Lower leg skin (tissue), 4 donors: ENCODE results near the gene SMIM33. TPM values are rescaled to one million over a fixed set of nuclear protein-coding genes. Genes with fewer than 3 reads are reported as not detected.
"Not testable (repeated sequence)": the region's sequence is repeated elsewhere in the genome, so short reads cannot be mapped to it uniquely, and the experiment has no call there.

Experiments used
- DNase-seq, 2 donors: peaks; one replicate each; pipeline ENCODE4 v3.0.0-alpha.2; 2019; ENCODE audit warnings: low spot score in 2 of 2
- H3K4me3 ChIP-seq: fragments of 200-600 bp; sonication (generic); 2 replicates; pipeline ENCODE4 v1.5.1; 2017; ENCODE audit warnings: mild to moderate bottlenecking, low read depth; ENCODE audit not compliant: poor library complexity, severe bottlenecking
- CTCF ChIP-seq, 3 donors: fragments of 450-650 bp; IDR thresholded peaks; one replicate each; pipeline ENCODE4 v1.5.1; 2016; ENCODE audit warnings: antibody characterized with exemption in 3 of 3, mild to moderate bottlenecking in 3 of 3, moderate library complexity in 2 of 3
- POLR2A ChIP-seq, 2 donors: fragments of 450-650 bp; IDR thresholded peaks; one replicate each; pipeline ENCODE4 v1.6.1; 2016 to 2017; ENCODE audit warnings: antibody characterized with exemption in 2 of 2, mild to moderate bottlenecking in 1 of 2, moderate library complexity in 1 of 2
- WGBS, 2 donors: methylation state at CpG; one replicate each; pipeline ENCODE4 v1.1.5; 2018; 5-methylcytosine and 5-hydroxymethylcytosine counted together
- intact Hi-C: fragments of 100-400 bp; cut with DNase I; formaldehyde crosslinking; loops from one replicate; pipeline ENCODE4 v1.15.0; 2023; ENCODE audit warnings: low total_unique reads
- total RNA-seq, 4 donors: library from RNA; depleted of rRNA; stranded (reverse); fragments of >200 nt; gene quantifications; one replicate each; pipeline ENCODE4 v1.1.0, GENCODE V29; 2016

The SMIM33 gene
- total RNA-seq, 4 donors from 2014 or later, result not detected

GRCh38 chr5:139472386-139473030, 1.7 kb downstream of the SMIM33 start:
- WGBS, 2 donors, result 85 to 86% methylated on average over 13 to 15 of the region's 15 CpGs
- intact Hi-C loops, result no loop called here
- no peak for TF ChIP-seq CTCF (IDR thresholded peaks at IDR 0.05)
- no peak for DNase-seq
- no peak overlapping the region for H3K4me3 ChIP-seq

- DNase-seq, result no peak
- intact Hi-C loops, result no loop called here
- no peak for TF ChIP-seq POLR2A (IDR thresholded peaks at IDR 0.05)
- no peak for TF ChIP-seq CTCF (IDR thresholded peaks at IDR 0.05)
- H3K4me3 ChIP-seq, result no peak overlapping the region
- WGBS, 2 donors, result 61 to 88% methylated on average over 8 of the region's 8 CpGs
Measured at GRCh38 chr5:139473105-139473504, 2.3 kb downstream of the SMIM33 start.

- 31 to 64% methylated on average over 2 of the region's 2 CpGs for WGBS, 2 donors
- DNase-seq, result no peak
- intact Hi-C loops, result no loop called here
Measured at GRCh38 chr5:139473565-139473964, 2.8 kb downstream of the SMIM33 start.

GRCh38 chr5:139474890-139475791, 4.3 kb downstream of the SMIM33 start:
- TF ChIP-seq POLR2A (IDR thresholded peaks at IDR 0.05), result no peak
- no peak for TF ChIP-seq CTCF (IDR thresholded peaks at IDR 0.05)
- intact Hi-C loops, result no loop called here
- H3K4me3 ChIP-seq, result no peak overlapping the region
- 63 to 66% methylated on average over 13 of the region's 13 CpGs for WGBS, 2 donors
- DNase-seq, result peak in 1 of 2 donors; percentile 37

More at GRCh38 chr5:139473565-139473964, 2.8 kb downstream of the SMIM33 start:
- H3K4me3 ChIP-seq, result no peak overlapping the region
- TF ChIP-seq CTCF (IDR thresholded peaks at IDR 0.05), result no peak
- TF ChIP-seq POLR2A (IDR thresholded peaks at IDR 0.05), result no peak

- no peak overlapping the region for H3K4me3 ChIP-seq
- intact Hi-C loops, result no loop called here
- 88 to 90% methylated on average over 11 to 13 of the region's 13 CpGs for WGBS, 2 donors
- TF ChIP-seq CTCF (IDR thresholded peaks at IDR 0.05) (no peak), POLR2A (IDR thresholded peaks at IDR 0.05) (no peak)
- DNase-seq, result no peak
Measured at GRCh38 chr5:139475865-139476617, 5.2 kb downstream of the SMIM33 start.

GRCh38 chr5:139478657-139479423, 8.0 kb downstream of the SMIM33 start:
- DNase-seq, intact Hi-C loops, H3K4me3 ChIP-seq: not testable (repeated sequence)
- 84 to 85% methylated on average over 9 of the region's 9 CpGs for WGBS, 2 donors

- intact Hi-C loops, H3K4me3 ChIP-seq: not testable (repeated sequence)
- 95 to 98% methylated on average over 4 of the region's 4 CpGs for WGBS, 2 donors
Measured at GRCh38 chr5:139479729-139480128, 8.9 kb downstream of the SMIM33 start.

More at GRCh38 chr5:139479729-139480128, 8.9 kb downstream of the SMIM33 start:
- DNase-seq, result not testable (repeated sequence)
